ENCODE data around the gene EYA4. TPM values are rescaled to one million over a fixed set of nuclear protein-coding genes. Genes with fewer than 3 reads are reported as not detected.

The EYA4 gene, protein sequence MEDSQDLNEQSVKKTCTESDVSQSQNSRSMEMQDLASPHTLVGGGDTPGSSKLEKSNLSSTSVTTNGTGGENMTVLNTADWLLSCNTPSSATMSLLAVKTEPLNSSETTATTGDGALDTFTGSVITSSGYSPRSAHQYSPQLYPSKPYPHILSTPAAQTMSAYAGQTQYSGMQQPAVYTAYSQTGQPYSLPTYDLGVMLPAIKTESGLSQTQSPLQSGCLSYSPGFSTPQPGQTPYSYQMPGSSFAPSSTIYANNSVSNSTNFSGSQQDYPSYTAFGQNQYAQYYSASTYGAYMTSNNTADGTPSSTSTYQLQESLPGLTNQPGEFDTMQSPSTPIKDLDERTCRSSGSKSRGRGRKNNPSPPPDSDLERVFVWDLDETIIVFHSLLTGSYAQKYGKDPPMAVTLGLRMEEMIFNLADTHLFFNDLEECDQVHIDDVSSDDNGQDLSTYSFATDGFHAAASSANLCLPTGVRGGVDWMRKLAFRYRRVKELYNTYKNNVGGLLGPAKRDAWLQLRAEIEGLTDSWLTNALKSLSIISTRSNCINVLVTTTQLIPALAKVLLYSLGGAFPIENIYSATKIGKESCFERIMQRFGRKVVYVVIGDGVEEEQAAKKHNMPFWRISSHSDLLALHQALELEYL
- total RNA-seq (2022; extraction: Qiagen RNA extraction; ENCODE audit: low read depth) = 7.9 to 12.6 TPM (median 9.7 TPM) in 5 replicates

DNA sequence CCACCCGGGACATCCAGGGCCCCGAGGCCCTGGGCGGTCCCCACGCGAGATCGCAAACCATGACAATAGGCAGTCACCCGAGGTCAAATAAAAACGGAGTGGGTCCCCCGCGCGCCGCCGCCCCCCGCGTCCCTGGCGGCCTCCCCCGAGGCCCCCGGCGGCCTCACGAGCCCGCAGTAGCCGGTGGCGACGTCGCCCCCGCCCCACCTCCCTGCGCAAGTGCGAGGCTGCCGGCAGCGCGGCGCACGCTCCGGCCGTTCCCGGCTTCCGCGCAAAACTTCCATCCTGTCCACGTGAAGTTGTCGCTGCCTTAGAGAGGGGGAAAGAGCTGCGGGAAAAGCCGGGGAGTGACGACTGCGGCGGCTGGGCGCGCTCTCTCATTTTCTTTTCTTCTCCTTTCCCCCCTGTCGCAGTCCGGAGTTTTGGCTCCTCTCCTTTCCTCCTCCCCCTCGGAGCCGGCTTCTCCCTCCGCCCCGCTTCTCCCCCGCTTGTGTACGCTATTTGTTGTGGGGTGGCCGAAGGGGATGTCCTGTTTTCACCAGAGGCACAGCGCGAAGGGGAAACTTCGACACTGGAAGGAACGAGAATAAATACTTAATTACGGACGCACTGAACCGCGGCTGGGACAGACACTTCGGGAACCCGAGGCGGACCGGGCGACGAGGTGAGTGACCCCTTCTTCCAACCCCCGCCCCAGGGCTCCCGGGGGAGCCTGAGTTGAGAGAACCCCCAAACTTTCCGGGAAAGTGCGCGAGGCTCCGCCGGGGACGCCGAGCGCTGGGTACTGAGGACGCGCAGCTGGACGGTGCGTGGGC is at the start of gene EYA4:
EYA4 (plus strand) TSS at position 272 of the 815 bp plus-strand sequence. CDS start 33,424 bp downstream, outside the sequence.

